Measurements from ENCODE around the gene ST6GAL1.

ST6GAL1 gene

DNA sequence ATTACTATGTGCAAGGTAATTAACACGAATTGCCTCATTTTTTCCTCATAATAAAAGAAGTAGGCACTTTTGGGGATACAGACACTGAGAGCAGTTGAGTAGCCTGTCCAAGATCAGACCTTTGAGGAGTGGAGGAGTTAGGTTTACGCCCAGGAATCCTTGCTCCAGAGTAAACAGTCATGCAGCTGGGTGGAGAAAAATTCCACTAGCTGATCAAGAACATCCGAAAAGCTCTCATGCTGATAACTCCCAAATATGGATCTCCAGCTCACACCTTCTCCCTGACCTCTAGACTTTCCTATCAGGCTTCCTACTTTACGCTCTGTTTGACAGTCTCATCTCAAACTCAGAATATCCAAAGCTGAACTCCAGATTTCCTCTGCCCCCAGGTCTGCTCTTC, 53.3 kb downstream of the ST6GAL1 start:
- DNase-seq = no peak

DNA sequence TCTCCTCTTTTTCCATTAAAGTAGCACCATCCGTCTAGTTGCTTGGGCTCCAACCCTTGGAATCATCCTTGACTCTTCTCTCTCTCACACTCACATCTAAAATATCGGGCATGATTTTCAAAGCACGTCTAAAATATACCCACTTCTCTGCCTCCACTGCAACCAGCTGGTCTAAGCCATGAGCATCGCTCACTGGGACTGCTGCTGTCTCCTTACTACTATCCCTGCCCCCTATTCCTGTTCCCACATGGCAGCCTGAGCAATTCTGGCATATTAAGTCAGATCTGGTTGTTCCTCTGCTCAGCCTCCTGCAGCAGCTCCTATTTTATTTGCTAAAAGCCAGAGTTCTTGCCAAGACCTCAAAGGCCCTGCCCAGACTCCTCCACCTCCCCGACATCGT, 53.7 kb downstream of the ST6GAL1 start:
- H3K9me3 ChIP-seq (ENCODE audit: severe bottlenecking) = no peaks in the 10 kb centered on the region
- H3K36me3 ChIP-seq = peaks cover 4% of the 10 kb centered on the region; the same call in 1 of the 2 replicates
- no peaks in the 10 kb centered on the region for H3K27me3 ChIP-seq (ENCODE audit: insufficient read depth, low read depth, severe bottlenecking)
- H3K27ac ChIP-seq = no peak overlapping the region
- no peak overlapping the region for H3K4me3 ChIP-seq (ENCODE audit: low read depth, low read length)
- no peak for DNase-seq
- TF ChIP-seq, protein P1, sequence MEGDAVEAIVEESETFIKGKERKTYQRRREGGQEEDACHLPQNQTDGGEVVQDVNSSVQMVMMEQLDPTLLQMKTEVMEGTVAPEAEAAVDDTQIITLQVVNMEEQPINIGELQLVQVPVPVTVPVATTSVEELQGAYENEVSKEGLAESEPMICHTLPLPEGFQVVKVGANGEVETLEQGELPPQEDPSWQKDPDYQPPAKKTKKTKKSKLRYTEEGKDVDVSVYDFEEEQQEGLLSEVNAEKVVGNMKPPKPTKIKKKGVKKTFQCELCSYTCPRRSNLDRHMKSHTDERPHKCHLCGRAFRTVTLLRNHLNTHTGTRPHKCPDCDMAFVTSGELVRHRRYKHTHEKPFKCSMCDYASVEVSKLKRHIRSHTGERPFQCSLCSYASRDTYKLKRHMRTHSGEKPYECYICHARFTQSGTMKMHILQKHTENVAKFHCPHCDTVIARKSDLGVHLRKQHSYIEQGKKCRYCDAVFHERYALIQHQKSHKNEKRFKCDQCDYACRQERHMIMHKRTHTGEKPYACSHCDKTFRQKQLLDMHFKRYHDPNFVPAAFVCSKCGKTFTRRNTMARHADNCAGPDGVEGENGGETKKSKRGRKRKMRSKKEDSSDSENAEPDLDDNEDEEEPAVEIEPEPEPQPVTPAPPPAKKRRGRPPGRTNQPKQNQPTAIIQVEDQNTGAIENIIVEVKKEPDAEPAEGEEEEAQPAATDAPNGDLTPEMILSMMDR (IDR thresholded peaks at IDR 0.05; ENCODE audit: low read depth, low read length) = no peak

More for the DNA sequence above, 53.3 kb downstream of the ST6GAL1 start:
- no peaks in the 10 kb centered on the region for H3K9me3 ChIP-seq (ENCODE audit: severe bottlenecking)
- TF ChIP-seq, protein P1 (IDR thresholded peaks at IDR 0.05; ENCODE audit: low read depth, low read length) = no peak
- no peak overlapping the region for H3K27ac ChIP-seq
- H3K4me3 ChIP-seq (ENCODE audit: low read depth, low read length) = no peak overlapping the region
- H3K27me3 ChIP-seq (ENCODE audit: insufficient read depth, low read depth, severe bottlenecking) = no peaks in the 10 kb centered on the region
- H3K36me3 ChIP-seq = peaks cover 4% of the 10 kb centered on the region

DNA sequence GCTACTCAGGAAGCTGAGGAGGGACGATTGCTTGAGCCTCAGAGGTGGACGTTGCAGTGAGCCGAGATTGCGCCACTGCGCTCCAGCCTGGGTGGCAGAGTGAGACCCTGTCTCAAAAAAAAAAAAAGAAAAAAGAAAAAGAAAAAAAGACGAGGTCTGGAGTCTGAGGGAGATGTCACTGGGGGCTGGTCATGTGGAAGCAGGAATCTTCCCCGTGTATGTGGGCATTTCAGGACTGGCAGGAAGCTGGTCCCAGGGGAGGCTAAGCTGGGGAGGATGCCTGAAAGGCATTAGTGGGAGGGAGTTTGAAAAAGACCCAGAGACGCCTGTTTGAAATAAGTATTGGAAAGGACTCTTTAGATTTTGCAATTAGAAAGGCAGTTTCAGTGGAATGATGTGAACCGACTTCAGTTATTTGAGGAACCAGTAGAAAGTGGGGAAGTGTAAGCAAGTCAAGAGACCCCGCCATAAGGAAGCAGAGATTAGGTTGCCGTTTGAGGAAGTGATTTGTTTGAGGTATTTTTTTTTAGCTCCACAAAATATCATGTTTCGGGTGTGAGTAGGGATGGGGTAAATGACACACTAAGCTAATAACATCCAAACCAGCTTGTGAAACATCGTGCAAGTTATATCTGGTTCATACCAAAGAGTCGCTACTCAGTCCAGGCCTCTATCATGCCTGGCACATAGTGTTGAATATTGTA, 55.5 kb downstream of the ST6GAL1 start:
- Histone ChIP-seq H3K27me3 (ENCODE audit: insufficient read depth, low read depth, severe bottlenecking) (no peaks in the 10 kb centered on the region), H3K4me3 (ENCODE audit: low read depth, low read length) (no peak overlapping the region), H3K36me3 (peaks cover 4% of the 10 kb centered on the region; the same call in 1 of the 2 replicates), H3K9me3 (ENCODE audit: severe bottlenecking) (no peaks in the 10 kb centered on the region), H3K27ac (no peak overlapping the region)
- no peak for DNase-seq
- TF ChIP-seq, protein P1 (IDR thresholded peaks at IDR 0.05; ENCODE audit: low read depth, low read length) = no peak

DNA sequence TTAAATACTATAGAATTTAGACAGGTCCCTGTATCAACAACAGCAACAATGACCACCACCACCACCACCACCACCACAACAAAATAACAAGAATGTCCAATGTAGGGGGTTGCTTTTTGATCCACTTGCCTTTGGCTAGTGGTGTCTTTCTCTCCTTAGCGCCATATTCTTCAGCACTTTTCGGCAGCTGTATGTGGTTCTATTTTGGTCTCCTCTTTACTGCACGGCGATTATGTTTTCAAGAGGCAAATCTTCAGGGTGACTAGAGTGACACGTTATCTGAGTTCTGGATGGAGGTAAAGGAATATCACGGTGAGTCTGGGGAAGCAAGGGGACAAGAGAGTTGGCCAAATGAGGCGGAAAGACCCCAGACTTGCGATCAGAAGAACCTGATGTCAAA, 56.1 kb downstream of the ST6GAL1 start:
- H3K4me3 ChIP-seq (ENCODE audit: low read depth, low read length) = no peak overlapping the region
- no peak for DNase-seq
- H3K27ac ChIP-seq = no peak overlapping the region

DNA sequence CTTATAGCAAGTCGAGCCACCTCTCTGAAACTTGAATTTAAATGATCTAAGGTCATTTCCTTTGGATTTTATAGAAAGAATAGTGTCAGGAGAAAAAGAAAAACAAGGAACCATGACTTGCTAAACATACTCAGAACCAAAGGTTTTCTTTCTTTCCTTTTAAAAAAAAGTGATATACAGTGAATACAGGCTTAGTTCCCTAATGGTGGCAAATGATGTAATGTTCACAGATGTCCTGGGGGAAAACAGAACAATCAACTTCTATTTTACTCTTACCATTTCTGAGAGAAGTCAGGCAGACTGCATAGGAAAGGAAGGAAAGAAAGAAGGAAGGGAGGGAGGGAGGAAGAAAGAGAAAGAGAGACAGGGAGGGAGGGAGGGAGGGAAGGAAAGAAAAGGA, 56.5 kb downstream of the ST6GAL1 start:
- no peak for DNase-seq
- H3K9me3 ChIP-seq (ENCODE audit: severe bottlenecking) = no peaks in the 10 kb centered on the region
- H3K27me3 ChIP-seq (ENCODE audit: insufficient read depth, low read depth, severe bottlenecking) = no peaks in the 10 kb centered on the region
- no peaks in the 10 kb centered on the region; the same call in 1 of the 2 replicates for H3K36me3 ChIP-seq
- H3K4me3 ChIP-seq (ENCODE audit: low read depth, low read length) = no peak overlapping the region
- no peak overlapping the region for H3K27ac ChIP-seq
- TF ChIP-seq, protein P1 (IDR thresholded peaks at IDR 0.05; ENCODE audit: low read depth, low read length) = no peak

More for the DNA sequence above, 56.1 kb downstream of the ST6GAL1 start:
- TF ChIP-seq, protein P1 (IDR thresholded peaks at IDR 0.05; ENCODE audit: low read depth, low read length) = no peak
- H3K36me3 ChIP-seq = peaks cover 2% of the 10 kb centered on the region; the same call in 1 of the 2 replicates
- H3K27me3 ChIP-seq (ENCODE audit: insufficient read depth, low read depth, severe bottlenecking) = no peaks in the 10 kb centered on the region
- no peaks in the 10 kb centered on the region for H3K9me3 ChIP-seq (ENCODE audit: severe bottlenecking)

DNA sequence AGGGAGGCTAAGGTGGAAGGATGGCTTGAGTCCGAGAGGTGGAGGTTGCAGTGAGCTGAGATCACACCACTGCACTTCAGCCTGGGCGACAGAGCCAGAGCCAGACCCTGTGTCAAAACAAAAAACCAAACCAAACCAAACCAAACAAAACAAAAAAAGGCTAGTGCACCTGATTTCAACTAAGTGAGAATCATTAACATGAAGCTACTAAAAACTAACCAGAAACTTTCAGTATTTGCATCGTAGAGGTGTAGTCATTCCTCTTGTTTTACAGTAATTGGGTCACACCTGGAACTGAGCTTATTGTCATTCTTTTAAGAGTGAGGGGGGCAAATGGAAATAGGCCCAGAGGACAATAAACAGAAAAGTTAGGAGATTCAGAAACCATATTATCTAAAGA, 58.5 kb downstream of the ST6GAL1 start:
- Histone ChIP-seq H3K36me3 (no peaks in the 10 kb centered on the region; the same call in 1 of the 2 replicates), H3K27me3 (ENCODE audit: insufficient read depth, low read depth, severe bottlenecking) (no peaks in the 10 kb centered on the region), H3K9me3 (ENCODE audit: severe bottlenecking) (no peaks in the 10 kb centered on the region), H3K4me3 (ENCODE audit: low read depth, low read length) (no peak overlapping the region), H3K27ac (no peak overlapping the region)
- TF ChIP-seq, protein P1 (IDR thresholded peaks at IDR 0.05; ENCODE audit: low read depth, low read length) = no peak
- no peak for DNase-seq

Data from WERI-Rb-1 (cell line).